Right lobe of liver (tissue), 6 donors: ENCODE data around the gene FKBP8. TPM values are rescaled to one million over a fixed set of nuclear protein-coding genes. Genes with fewer than 3 reads are reported as not detected.
A peak's percentile ranks its signal among the peaks of the same experiment; 100 is the strongest.
"Not testable (repeated sequence)": the region's sequence is repeated elsewhere in the genome, so short reads cannot be mapped to it uniquely, and the experiment has no call there.

Experiments used
- ATAC-seq, 4 donors: fragments of 200-7000 bp; cut with Tn5 transposase; one replicate each; pipeline ENCODE4 v1.9.1; 2020; ENCODE audit warnings: mild to moderate bottlenecking in 4 of 4, moderate library complexity in 4 of 4
- DNase-seq, 3 donors: peaks; one replicate each; pipeline ENCODE4 v3.0.0-alpha.2; 2020
- H3K27ac ChIP-seq, 3 donors: fragments of 200-600 bp; one replicate each; pipeline ENCODE4 v1.8.0; 2022
- H3K27me3 ChIP-seq, 2 donors: fragments of 200-600 bp; one replicate each; pipeline ENCODE4 v1.8.0; 2022
- H3K36me3 ChIP-seq, 4 donors: fragments of 200-600 bp; sonication (generic) in 1 of 4; one replicate each; pipeline versions ENCODE4 v1.5.1 to v1.8.0; 2017 to 2022; ENCODE audit warnings: control low read depth in 1 of 4
- H3K4me1 ChIP-seq, 4 donors: fragments of 200-600 bp; sonication (generic) in 1 of 4; one replicate each; pipeline versions ENCODE4 v1.5.1 to v1.8.0; 2017 to 2022; ENCODE audit warnings: control low read depth in 1 of 4
- H3K4me3 ChIP-seq, 3 donors: fragments of 200-600 bp; one replicate each; pipeline ENCODE4 v1.8.0; 2022
- H3K9me3 ChIP-seq, 4 donors: fragments of 200-600 bp; sonication (generic) in 1 of 4; one replicate each; pipeline versions ENCODE4 v1.5.1 to v1.8.0; 2017 to 2022; ENCODE audit warnings: control low read depth in 1 of 4
- POLR2A ChIP-seq: fragments of 450-650 bp; IDR thresholded peaks from one replicate; pipeline ENCODE4 v1.6.1; 2017; ENCODE audit warnings: antibody characterized with exemption, mild to moderate bottlenecking
- WGBS: methylation state at CpG from one replicate; pipeline ENCODE4 v1.1.6; 2018; ENCODE audit warnings: low coverage, low lambda C conversion rate; ENCODE audit not compliant: insufficient coverage; ENCODE audit errors: missing lambda C conversion rate; 5-methylcytosine and 5-hydroxymethylcytosine counted together
- intact Hi-C, 2 donors: fragments of 100-400 bp; cut with DNase I; formaldehyde crosslinking; loops; one replicate each; pipeline versions ENCODE4 v1.11.2 to v1.14.1; 2022
- total RNA-seq, 6 experiments: library from RNA; depleted of rRNA in 2 of 6; stranded (reverse); fragments of >200 nt in 2 of 6; fragmentation: NEBNext Ultra II Directional in 3 of 6; extraction: Animal tissue kit (Norgen Biotek cat#: 25700) in 3 of 6; gene quantifications; one replicate each; pipeline versions ENCODE4 v1.1.0 to v1.2.4, GENCODE V29; 2016 to 2023
- TF ChIP-seq, protein P1 (sequence below), 4 donors: fragments of 200-600 bp in 3 of 4; fragments of 450-650 bp in 1 of 4; IDR thresholded peaks; one replicate each; pipeline versions ENCODE4 v1.5.1 to v1.8.0; 2016 to 2022; ENCODE audit warnings: antibody characterized with exemption in 4 of 4, mild to moderate bottlenecking in 2 of 4
- donor health status: DM: no; HTN: yes; CAD: no.
- donor health status: DM: no; HTN: no; CAD: no.
- donor health status: DM: no; HTN: no; CAD: no.
- donor health status: DM: no; HTN: yes; CAD: no.
- donor health status: DM: no; HTN: yes; CAD: no.

Gene FKBP8
- total RNA-seq, 6 experiments from 2014 or later = 92.7 to 179 (median 118) TPM

- intact Hi-C loops = no loop called here
- Histone ChIP-seq H3K9me3 (no peaks in the 10 kb centered on the region), H3K4me1 (no peaks in the 10 kb centered on the region), H3K27ac (no peak overlapping the region), H3K27me3 (no peaks in the 10 kb centered on the region), H3K36me3 (peaks cover 0 to 23% (median 2%) of the 10 kb centered on the region in 4 donors), H3K4me3 (no peak overlapping the region)
- TF ChIP-seq, protein P1, sequence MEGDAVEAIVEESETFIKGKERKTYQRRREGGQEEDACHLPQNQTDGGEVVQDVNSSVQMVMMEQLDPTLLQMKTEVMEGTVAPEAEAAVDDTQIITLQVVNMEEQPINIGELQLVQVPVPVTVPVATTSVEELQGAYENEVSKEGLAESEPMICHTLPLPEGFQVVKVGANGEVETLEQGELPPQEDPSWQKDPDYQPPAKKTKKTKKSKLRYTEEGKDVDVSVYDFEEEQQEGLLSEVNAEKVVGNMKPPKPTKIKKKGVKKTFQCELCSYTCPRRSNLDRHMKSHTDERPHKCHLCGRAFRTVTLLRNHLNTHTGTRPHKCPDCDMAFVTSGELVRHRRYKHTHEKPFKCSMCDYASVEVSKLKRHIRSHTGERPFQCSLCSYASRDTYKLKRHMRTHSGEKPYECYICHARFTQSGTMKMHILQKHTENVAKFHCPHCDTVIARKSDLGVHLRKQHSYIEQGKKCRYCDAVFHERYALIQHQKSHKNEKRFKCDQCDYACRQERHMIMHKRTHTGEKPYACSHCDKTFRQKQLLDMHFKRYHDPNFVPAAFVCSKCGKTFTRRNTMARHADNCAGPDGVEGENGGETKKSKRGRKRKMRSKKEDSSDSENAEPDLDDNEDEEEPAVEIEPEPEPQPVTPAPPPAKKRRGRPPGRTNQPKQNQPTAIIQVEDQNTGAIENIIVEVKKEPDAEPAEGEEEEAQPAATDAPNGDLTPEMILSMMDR (IDR thresholded peaks at IDR 0.05) = no peak
- no peak for TF ChIP-seq POLR2A
- ATAC-seq (peak in 3 of 4 donors; percentile 14 to 42 (median 28)), DNase-seq (no peak)
- no CpG with 5 or more reads among the region's 7 CpGs for WGBS
Observed at GRCh38 chr19:18529782-18530181, 13.6 kb downstream of the FKBP8 start.

DNA sequence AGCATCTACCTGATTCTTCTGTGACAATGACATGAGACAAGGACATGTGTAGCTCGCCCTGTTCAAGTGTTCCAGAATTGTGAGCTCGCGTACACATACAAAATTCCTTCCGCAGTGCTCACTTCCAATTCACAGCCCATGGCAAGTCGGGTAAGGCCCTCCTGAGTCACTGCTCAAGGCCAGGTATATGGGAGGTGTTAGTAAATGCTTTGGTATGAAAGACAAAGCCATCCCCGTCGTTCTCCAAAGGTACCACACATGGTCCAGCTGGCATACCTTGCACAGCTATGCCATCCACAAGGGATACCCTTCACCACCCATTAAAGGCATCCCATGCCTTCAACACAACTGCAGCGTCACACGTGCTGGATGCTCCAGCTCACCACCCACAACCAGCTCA lies 17.1 kb downstream of the FKBP8 start:
- ATAC-seq (no peak), DNase-seq (no peak)
- intact Hi-C loops = no loop called here
- 83% methylated on average over 6 of the region's 9 CpGs for WGBS
- Histone ChIP-seq H3K27me3 (no peaks in the 10 kb centered on the region), H3K36me3 (peaks cover 0 to 2% (median under 1%) of the 10 kb centered on the region in 4 donors), H3K9me3 (no peaks in the 10 kb centered on the region), H3K4me1 (no peaks in the 10 kb centered on the region), H3K4me3 (no peak overlapping the region), H3K27ac (no peak overlapping the region)
- no peak for TF ChIP-seq POLR2A
- TF ChIP-seq, protein P1 (IDR thresholded peaks at IDR 0.05) = no peak

DNA sequence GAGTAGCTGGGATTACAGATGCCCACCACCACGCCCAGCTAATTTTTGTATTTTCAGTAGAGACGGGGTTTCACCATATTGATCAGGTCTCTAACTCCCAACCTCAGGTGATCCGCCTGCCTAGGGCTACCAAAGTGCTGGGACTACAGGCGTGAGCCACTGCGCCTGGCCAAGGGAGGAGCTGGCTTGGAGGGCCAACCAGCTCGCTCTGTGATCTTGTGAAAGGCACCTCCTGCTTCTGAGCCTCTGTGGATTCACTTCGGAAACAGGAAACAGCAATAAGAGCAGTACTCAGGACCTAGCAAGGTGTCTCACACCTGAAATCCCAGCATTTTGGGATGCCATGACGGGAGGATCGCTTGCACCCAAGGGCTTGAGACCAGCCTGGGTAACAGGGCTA lies 19.5 kb downstream of the FKBP8 start:
- H3K4me1 ChIP-seq = peaks cover 0 to 13% (median 7%) of the 10 kb centered on the region in 4 donors
- H3K27ac ChIP-seq = peak overlapping the region in 1 of 3 donors; percentile 41
- TF ChIP-seq, protein P1 (IDR thresholded peaks at IDR 0.05) = no peak
- TF ChIP-seq POLR2A = no peak
- ATAC-seq (no peak), DNase-seq (no peak)
- no peaks in the 10 kb centered on the region for H3K27me3 ChIP-seq
- 81% methylated on average over 3 of the region's 9 CpGs for WGBS
- H3K4me3 ChIP-seq = no peak overlapping the region
- H3K9me3 ChIP-seq = no peaks in the 10 kb centered on the region
- H3K36me3 ChIP-seq = no peaks in the 10 kb centered on the region
- intact Hi-C loops = no loop called here

DNA sequence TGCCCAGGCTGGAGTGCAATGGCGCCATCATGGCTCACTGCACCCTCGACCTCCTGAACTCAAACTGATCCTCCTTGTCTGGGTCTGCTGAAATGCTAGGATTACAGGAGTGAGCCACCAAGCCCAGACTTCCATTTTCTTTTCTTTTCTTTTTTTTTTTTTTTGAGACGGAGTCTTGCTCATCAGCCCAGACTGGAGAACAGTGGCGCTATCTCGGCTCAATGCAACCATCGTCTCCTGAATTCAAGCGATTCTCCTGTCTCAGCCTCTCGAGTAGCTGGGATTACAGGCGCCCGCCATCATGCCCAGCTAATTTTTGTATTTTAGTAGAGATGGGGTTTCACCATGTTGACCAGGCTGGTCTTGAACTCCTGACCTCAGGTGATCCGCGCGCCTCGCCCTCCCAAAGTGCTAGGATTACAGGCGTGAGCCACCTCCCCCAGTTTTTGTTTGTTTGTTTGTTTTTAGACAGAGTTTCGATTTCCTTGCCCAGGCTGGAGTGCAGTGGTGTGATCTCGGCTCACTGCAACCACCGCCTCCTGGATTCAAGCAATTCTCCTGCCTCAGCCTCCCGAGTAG lies 20.4 kb downstream of the FKBP8 start:
- ATAC-seq, H3K27me3 ChIP-seq, H3K9me3 ChIP-seq, DNase-seq, H3K36me3 ChIP-seq, intact Hi-C loops: not testable (repeated sequence)
- peak overlapping the region in 2 of 3 donors; percentile 37 to 41 for H3K27ac ChIP-seq
- H3K4me3 ChIP-seq = peak overlapping the region in 1 of 3 donors; percentile 11
- 37% methylated on average over 16 of the region's 19 CpGs for WGBS
- H3K4me1 ChIP-seq = peaks cover 0 to 21% (median 7%) of the 10 kb centered on the region in 4 donors

DNA sequence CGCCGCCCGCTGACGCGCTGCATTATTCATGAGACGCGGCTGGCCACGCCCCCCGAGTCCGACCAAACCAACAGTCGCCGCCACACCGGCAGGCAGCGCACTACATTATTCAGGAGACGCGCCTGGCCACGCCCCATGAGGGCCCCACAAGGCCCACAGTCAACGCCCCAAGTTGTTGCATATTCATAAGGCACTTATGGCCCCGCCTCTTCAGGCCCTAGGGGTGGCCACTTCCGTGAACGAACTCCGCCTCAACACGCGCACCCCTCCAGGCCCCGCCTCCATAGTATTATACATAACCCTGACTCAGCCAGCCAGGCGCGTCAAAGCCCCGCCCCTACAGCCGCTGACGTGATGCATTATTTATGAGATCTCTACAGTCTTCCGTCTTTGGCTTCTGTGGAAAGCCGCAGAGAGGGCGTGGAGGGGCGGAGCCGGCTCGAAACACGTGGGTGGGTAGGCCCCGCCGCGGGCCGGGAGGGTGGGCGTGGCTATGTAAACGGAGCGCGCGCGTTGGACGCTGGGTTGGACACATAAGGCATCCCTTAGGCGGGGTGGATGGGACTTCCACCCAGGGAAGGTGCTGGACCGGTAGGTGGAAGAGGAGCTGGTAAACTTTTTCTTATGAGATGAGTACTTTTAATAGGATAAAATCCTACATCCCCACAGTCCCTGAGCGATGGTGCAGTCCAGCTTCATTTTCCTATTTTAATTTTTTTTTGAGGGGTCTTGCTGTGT lies 21.1 kb downstream of the FKBP8 start:
- ATAC-seq (peak; percentile 84 to 93 (median 88)), DNase-seq (peak; percentile 100)
- Histone ChIP-seq H3K36me3 (no peaks in the 10 kb centered on the region), H3K27me3 (no peaks in the 10 kb centered on the region), H3K27ac (peak overlapping the region; percentile 98 to 99 (median 99)), H3K4me1 (peaks cover 0 to 27% (median 7%) of the 10 kb centered on the region in 4 donors), H3K9me3 (no peaks in the 10 kb centered on the region), H3K4me3 (peak overlapping the region; percentile 96 to 99 (median 99))
- intact Hi-C loops = no loop called here
- TF ChIP-seq POLR2A = peak; percentile 48
- TF ChIP-seq, protein P1 (IDR thresholded peaks at IDR 0.05) = peak in 3 of 4 donors; percentile 36 to 51 (median 48)
- 2% methylated on average over 20 of the region's 51 CpGs for WGBS
